Omental fat pad (tissue), 4 donors: ENCODE data around the gene MAG. TPM values are rescaled to one million over a fixed set of nuclear protein-coding genes. Genes with fewer than 3 reads are reported as not detected.

Source experiments
- ATAC-seq: fragments of 150-250 bp; one replicate; pipeline ENCODE4 v1.9.1; 2016; ENCODE audit warnings: mild to moderate bottlenecking, moderate library complexity; ENCODE audit not compliant: low FRiP score
- DNase-seq: peaks from one replicate; pipeline ENCODE4 v3.0.0-alpha.2; 2019; ENCODE audit warnings: low spot score
- total RNA-seq, 4 donors: library from RNA; depleted of rRNA; stranded (reverse); fragments of >200 nt; gene quantifications; one replicate each; pipeline ENCODE4 v1.1.0, GENCODE V29; 2016
- TF ChIP-seq, protein P1 (sequence below), 3 donors: fragments of 450-650 bp; IDR thresholded peaks; one replicate each; pipeline ENCODE4 v1.5.1; 2016 to 2017; ENCODE audit warnings: antibody characterized with exemption in 3 of 3, mild to moderate bottlenecking in 3 of 3, moderate library complexity in 2 of 3

MAG gene
- total RNA-seq, 4 donors from 2014 or later: not detected

DNA sequence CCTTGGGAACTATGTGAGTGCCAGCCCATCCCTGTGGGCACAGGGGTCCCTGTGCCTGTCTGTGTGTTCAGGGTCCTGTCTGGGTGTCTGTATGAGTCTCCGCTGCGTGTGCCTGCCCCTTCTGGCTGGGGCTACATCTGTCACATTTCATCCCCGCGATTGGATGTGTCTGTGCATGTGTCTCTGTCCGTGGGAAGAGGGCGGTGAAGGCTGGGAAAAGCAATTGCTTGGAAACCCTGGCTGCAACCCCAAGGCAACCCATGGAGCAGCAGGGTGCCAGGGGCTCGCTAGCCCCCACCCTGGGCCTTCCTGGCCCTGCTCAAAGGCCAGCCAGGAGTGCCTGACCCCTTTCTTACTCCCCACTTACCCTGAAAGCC is 1.4 kb downstream of the MAG start:
- TF ChIP-seq, protein P1, sequence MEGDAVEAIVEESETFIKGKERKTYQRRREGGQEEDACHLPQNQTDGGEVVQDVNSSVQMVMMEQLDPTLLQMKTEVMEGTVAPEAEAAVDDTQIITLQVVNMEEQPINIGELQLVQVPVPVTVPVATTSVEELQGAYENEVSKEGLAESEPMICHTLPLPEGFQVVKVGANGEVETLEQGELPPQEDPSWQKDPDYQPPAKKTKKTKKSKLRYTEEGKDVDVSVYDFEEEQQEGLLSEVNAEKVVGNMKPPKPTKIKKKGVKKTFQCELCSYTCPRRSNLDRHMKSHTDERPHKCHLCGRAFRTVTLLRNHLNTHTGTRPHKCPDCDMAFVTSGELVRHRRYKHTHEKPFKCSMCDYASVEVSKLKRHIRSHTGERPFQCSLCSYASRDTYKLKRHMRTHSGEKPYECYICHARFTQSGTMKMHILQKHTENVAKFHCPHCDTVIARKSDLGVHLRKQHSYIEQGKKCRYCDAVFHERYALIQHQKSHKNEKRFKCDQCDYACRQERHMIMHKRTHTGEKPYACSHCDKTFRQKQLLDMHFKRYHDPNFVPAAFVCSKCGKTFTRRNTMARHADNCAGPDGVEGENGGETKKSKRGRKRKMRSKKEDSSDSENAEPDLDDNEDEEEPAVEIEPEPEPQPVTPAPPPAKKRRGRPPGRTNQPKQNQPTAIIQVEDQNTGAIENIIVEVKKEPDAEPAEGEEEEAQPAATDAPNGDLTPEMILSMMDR (IDR thresholded peaks at IDR 0.05): no peak
- no peak for ATAC-seq
- DNase-seq: no peak

DNA sequence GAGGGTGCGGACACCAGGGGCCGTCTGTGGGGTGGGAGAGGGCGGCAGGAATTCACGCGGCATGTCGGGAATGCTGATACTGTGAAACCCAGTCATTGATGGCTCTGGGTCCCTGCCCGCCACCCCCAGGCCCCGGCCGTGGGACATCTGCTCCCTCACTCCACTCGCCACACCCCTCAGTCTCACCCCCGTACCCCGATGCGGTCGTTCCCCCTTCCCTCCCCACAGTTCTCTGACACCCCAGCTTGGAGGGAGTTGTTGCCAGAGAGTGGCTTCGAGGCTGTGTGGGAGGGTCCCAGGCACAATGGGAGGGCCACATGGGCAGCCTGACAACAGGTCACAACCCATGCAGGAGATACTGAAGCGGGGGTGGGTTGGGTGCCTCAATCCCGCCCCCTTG is 1.8 kb downstream of the MAG start:
- no peak for DNase-seq
- TF ChIP-seq, protein P1 (IDR thresholded peaks at IDR 0.05): no peak
- no peak for ATAC-seq

DNA sequence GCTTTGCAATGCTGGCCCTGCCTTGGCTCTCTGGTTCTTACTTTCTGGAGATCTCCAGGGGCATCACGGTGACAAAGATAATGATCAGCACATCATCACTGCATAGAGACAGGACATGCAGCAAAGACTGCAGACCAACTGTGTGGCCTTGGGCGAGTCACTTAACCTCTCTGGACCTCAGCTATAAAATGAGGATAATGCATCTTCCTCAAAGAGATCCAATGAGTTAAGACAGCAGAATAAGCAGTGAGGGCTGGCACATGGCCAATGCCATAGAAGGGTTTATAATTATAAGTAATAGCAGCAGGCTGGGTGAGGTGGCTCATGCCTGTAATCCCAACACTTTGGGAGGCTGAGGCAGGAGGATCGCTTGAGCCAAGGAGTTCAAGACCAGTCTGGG is 2.4 kb downstream of the MAG start:
- DNase-seq (no peak), ATAC-seq (no peak)

DNA sequence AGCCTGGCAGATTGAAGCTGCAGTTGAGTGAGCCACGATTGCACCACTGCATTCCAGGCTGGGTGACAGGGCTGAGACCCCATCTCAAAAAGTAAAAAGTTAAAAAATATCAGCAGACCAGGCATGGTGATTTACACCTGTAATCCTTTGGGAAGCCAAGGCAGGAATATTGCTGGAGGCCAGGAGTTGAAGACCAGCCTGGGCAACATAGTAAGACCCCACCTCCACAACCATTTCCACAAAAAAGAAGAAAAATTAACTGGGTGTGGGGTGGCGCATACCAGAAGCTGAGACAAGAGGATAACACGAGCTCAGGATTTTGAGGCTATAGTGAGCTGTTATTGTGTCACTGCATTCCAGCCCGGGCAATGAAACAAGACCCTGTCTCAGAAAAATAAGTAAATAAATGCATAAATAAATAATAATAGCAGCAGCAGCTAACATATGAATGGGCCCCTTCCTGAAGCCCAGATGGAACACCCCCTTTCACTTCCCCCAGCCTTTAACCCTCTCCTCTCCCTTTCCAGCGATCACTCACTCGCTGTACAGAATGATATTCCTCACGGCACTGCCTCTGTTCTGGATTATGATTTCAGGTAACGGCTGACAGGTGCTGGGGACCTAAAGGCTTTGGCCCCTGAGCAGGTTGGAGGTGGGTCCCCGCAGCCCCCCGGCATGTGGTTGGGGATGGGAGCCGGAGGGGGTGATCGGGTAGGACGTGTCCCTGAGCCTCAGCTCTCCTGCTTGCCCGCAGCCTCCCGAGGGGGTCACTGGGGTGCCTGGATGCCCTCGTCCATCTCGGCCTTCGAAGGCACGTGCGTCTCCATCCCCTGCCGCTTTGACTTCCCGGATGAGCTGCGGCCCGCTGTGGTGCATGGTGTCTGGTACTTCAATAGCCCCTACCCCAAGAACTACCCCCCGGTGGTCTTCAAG is 3.2 kb downstream of the MAG start:
- DNase-seq: no peak
- TF ChIP-seq, protein P1 (IDR thresholded peaks at IDR 0.05): no peak
- ATAC-seq: no peak

More for the DNA sequence above, 2.4 kb downstream of the MAG start:
- TF ChIP-seq, protein P1 (IDR thresholded peaks at IDR 0.05): no peak

DNA sequence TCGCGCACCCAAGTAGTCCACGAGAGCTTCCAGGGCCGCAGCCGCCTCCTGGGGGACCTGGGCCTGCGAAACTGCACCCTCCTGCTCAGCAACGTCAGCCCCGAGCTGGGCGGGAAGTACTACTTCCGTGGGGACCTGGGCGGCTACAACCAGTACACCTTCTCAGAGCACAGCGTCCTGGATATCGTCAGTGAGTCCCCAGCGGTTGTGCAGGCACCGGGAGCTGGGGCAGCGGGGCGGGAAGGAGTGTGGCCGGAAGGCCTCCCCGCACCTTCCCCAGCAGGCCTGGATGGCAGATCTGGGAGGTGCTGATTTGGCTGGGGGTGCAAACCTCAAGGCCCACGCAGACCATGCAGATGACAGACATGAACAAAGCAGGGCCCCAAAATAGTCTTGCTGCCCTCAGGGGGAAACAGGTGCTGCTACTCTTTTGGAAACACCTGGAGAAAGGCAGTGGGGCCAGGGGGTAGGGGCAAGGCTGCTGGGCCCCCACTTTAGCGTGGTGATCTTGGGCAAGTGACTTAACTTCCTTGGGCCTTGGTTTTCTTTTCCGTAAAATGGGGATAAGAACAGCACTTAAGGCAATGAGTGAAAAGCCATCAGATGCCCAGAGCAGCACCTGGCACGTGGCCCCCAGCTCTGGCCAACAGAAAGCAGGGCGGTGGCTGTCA is 4.0 kb downstream of the MAG start:
- no peak for DNase-seq
- no peak for ATAC-seq
- TF ChIP-seq, protein P1 (IDR thresholded peaks at IDR 0.05): no peak

DNA sequence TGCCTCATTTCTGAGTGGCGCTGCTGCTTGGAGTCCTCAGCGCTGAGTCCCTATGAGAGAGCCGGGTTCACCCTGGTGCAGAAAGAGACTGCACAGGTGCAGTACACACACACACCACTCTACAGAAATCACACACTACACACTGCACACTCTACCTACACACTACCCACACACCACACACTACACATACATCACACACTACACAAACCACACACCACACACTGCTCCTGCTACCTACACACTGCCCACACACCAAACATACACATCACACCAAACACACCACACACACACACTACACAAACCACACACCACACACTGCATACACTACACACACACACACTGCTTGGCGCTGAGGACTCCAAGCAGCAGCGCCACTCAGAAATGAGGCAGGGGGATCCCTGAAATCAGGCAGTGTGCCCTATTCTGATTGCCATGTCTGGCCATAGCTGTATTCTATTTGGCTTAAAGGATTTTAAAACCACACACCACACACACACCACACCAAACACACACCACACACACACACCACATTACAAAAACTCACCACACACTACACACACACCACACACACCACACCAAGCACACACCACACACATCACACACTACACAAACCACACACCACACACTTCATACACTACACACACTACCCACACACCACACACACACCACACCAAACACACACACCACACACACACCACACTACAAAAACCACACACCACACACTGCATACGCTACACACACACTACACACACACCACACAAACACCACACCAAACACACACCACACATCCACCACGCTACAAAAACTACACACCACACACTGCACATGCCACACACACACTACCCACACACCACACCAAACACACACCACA is 4.9 kb downstream of the MAG start:
- TF ChIP-seq, protein P1 (IDR thresholded peaks at IDR 0.05): no peak
- ATAC-seq (no peak), DNase-seq (no peak)
